HK-2 (cell line): ENCODE results near the gene STARD7.
A peak's percentile ranks its signal among the peaks of the same experiment; 100 is the strongest.
"Not testable (repeated sequence)": the region's sequence is repeated elsewhere in the genome, so short reads cannot be mapped to it uniquely, and the experiment has no call there.

Source experiments
- DNase-seq: peaks from one replicate; pipeline ENCODE4 v3.0.0-alpha.2; 2018; ENCODE audit not compliant: unreplicated experiment

The STARD7 gene

DNA sequence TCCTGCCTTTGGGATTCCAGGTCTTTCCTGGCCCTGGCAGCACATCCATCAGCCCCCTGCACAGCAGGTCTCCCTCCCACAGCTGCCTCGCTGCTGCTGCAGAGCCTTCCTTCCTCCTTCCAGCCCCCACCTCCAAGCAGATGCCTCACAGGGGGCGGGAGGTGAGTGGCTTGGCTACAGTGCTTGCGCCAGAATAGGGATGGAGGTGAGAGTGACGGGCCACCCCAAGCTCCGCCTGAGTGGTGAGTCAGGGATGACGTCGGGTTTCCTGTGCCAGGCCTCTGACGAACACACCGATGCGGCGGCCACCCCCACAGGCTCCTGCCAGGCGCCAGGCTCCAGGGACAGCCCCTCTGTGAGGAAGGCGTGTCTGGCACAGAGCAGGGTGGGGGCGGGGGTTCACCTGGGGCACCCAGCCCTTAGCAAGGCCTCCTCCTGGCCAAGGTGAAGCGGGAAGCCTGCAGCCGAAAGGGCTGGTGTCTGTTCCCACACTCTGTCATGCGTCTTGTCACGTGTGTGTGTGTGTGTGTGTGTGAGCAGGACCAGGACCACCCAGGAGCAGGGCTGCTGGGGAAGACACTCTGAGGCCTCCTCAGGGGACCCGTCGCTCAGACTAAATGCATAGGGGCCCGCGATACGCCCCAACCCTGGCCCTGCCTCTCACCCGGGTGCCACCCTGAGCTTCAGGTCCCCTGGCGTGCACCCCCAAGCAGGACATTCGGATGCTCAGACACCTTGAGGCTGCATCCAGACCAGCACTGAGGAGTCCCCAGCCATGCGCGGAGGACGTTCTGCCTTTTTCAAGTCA lies 60.0 kb downstream of the STARD7 start:
- DNase-seq = peak; percentile 80

DNA sequence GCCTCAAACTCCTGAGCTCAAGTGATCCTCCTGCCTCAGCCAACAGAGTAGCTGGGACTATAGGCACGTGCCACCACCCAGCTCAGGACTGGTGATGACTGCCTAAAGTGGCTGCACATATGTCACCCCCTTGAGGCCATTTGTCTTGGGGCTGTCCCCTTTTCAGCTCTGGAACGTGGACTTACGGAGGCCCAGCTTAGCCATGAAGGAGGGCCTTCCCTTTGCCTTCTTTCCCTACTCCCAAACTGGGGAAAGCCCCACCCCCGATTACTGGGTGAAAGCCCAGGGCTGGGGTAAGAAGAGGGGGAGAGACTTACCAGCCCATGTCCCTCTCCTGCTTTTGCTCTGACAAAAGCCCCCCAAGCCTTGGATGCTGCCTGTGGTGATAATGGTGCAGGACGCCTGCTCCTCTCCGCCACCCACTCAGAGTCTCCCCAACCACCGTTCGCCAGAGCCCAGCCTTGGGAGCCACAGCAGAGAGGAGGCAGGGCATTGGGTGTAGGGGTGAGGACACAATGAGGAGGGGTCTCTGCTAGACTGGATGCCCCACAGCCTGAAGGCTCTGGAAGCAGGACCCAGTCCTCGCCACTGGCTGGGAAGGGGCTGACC lies 60.9 kb downstream of the STARD7 start:
- DNase-seq = no peak

- no peak for DNase-seq
These were observed 61.6 kb downstream of the STARD7 start for GRCh38 chr2:96146881-96147592.

- no peak for DNase-seq
These were observed 62.3 kb downstream of the STARD7 start for GRCh38 chr2:96146153-96146880.

GRCh38 chr2:96145848-96146152 lies 62.8 kb downstream of the STARD7 start:
- DNase-seq = no peak

DNA sequence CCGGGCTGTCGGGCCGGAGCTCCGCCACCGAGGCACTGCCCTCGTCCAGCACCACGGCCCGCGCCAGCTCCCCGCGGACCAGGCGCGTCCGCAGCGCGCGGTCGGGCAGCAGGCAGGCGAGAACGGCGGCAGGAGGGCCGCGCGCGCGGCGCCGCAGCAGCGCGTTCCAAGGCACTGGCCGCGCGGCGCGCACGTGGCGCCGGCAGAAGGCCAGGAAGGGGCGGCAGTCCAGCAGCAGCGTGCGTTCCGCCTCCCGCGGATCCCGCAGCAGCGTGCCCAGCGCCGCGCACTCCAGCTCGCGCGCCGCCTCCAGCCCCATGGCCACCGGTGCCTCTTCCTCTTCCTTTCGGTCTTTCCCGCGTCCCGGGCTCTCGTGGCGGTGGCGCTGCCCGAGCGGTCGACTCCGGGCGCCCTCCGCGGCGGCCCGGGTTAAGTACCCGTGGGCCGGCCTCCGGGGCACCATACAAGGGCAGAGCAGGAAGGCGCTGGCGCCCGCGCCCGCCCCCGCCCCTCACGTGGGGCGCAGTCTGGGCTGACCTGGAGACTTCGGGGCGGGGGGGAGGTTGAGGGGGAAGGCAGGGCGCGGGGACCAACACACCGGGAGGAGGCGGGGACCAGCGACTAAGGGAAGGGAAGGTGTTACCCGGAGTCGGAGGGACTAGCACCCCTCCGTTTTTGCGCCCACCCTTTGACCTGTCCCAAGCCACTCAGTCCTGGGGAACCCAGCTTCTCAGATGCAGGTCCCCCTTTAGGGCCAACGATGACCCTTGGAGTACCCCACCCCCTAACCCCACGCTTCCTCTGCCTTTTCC lies 63.4 kb downstream of the STARD7 start, which contains the start of gene DUSP2:
DUSP2 (minus strand) TSS at position 405 of the 812 bp plus-strand sequence; CDS start at position 319, 86 bp downstream.
- peak; percentile 85 for DNase-seq

DNA sequence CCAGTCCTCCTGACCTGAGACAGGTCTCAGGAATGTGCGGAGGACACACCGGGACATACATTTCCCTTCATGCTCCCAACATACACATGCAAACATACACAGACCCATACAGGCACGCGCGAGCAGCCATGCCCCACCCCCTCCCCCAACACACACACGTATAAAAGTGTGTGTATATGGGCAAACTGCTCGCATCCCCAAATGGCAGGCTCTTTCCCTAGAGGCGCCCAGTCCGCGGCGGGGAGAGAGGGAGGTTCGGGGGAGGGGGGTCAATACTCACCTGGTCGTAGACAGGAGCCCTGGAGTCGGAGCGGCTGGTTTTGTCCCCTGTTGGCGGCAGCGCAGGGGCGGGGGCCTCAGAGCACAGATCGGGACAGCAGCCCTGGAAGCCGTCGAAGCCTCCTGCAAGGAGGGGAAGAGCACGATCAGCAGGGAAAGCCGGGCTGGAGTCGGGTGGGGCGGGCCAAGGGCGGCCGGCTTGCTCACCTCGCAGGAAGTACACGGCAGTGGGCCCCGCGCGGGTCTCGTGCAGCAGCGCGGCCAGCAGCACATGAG lies 64.1 kb downstream of the STARD7 start:
- peak; percentile 60 for DNase-seq

- peak; percentile 21 for DNase-seq
These were observed 64.7 kb downstream of the STARD7 start for GRCh38 chr2:96143848-96144480.

DNA sequence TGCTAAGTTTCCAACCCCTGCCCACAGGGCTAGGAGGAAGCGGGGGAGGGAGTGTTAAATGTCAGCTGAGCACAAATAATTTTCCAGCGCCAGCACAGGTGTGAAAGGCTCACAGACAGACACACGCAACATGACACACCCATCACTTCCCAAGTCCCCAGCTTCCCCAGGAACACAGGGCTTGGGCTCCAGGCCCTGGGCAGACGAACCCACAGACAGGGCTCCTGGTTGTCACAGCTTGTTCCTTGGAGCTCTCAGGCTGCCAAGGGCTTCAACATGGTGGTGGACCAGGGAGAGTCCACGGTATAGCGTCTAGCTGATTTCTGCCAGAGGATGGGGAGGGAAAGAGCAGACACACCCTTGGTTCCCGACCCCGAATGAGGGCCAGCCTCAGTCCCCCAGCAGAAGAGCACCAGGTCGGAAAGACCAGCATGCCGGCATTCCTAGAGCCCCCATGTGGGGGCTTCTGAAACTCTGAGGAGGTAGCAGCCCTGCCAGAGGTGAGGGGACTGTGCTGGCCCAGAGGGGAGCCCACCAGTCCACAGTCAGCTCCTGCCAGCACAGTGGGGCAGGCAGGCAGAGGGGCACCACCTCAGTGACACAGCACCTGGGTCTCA lies 65.3 kb downstream of the STARD7 start:
- DNase-seq = no peak

DNA sequence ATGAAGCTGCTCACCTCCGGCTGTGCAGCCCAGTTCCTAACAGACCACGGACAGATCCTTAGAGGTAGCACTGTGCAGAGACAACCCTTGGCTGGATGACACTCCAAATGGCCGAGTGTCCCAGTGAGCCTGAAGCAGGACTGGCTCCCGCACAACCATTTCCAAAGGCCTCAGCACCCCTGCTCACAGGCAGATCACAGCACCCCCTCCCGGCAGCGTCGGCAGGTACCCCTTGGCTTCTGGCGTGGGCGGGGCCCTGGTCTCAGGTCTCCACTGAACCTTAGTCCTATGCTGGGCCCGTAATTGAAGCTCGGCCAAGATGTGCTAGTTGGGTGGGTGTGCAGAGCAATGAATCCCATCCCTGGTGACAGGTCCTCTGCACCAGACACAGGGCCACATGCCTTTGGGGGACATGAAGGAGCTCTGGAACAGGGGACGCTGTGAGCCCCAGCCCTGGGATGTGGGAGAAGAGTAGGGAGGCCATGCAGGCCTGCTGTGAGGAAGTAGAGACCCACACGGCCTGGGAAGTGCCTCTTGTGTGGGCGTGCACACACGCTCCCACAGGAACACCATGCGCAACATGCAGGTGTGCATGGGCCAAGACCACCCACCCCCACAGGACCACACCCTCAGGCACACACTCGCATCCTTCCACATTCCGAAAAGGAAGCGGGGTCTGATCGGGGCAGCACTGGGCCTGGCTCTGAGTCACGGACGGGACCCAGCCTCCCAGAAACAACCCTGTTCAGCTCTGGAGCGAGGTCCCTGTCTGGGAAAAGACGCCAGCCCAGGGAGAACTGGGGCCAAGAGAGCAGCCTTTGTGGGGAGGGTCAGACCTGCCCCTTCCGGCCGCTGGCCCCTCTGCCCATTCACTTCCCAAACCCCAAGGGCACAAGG lies 66.2 kb downstream of the STARD7 start:
- no peak for DNase-seq

GRCh38 chr2:96141624-96141967 lies 67.0 kb downstream of the STARD7 start:
- not testable (repeated sequence) for DNase-seq

DNA sequence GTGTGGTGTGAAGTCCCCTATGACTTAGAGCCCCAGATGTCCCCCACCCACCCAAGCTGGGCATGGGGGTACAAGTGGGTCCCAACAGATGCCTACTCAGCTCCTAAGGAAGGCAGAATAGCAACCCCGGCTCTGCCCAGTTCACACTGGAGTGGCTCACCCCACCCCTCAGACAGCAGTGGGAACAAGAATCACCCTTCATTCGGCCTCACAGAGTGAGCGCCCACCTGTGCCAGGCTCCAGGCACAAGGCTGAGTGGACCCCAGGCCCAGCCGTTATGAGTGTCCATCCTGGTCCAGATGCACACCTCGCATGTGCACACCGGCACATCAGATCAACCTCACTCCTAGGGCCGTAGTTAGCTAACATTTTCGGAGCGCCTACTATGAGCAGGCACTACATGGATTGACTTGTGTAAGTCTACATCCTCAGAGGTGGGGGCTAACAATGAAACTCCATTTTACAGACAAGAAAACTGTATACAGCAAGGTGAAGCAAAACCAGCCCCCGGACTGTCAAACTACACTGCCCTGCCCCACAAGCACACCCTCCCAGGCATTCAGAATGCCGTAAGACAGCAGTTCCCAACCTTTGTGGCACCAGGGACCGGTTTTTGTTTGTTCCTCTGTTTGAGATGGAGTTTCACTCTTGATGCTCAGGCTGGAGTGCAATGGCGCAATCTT lies 67.5 kb downstream of the STARD7 start:
- DNase-seq = no peak

GRCh38 chr2:96139181-96139758 lies 69.4 kb downstream of the STARD7 start:
- no peak for DNase-seq

DNA sequence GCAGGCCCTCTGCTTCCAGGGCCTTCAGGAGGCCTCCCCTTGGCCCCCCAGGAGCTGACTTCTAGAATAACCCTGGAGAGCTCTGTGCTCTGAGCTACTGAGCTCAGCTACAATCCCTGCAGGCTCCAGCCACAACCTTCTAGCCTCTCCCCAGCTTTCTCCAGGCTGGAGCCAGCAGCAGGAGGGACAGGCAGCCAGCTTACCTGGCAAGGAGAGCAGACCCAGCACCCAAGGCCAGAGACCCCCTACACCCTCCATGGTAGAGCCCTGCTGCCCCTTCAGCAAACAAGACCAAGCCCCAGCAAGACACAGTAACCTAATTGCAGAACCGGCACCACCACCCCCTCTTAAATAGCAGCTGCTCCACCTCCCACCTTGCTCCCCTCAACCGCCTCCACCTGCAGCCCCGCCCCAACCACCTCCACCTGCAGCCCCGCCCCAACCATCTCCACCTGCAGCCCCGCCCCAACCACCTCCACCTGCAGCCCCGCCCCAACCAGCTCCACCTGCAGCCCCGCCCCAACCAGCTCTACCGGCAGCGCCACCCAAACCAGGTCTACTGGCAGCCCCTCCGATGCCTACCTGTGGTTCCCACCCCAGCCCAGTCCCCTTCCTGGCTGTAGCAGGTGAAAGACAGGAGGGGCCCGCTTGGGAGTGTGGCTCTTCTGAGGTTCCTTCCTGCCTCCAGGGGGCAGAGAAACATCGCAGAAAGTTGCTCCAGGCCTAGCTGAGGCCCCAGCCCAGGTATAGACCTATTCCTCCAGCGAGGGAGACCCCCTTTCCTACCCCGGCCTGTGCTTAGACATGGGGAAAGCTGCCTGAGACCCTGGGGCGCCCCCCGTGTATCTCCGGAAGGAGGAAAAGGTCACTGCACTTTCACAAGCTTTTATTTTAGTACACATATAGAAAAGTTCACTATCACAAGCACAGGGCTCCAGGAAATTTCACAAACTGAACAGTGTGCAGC lies 70.2 kb downstream of the STARD7 start, which contains the start of gene ASTL:
ASTL (minus strand) TSS at position 324 of the 967 bp plus-strand sequence; CDS start at position 258, 66 bp downstream.
- peak; percentile 39 for DNase-seq

DNA sequence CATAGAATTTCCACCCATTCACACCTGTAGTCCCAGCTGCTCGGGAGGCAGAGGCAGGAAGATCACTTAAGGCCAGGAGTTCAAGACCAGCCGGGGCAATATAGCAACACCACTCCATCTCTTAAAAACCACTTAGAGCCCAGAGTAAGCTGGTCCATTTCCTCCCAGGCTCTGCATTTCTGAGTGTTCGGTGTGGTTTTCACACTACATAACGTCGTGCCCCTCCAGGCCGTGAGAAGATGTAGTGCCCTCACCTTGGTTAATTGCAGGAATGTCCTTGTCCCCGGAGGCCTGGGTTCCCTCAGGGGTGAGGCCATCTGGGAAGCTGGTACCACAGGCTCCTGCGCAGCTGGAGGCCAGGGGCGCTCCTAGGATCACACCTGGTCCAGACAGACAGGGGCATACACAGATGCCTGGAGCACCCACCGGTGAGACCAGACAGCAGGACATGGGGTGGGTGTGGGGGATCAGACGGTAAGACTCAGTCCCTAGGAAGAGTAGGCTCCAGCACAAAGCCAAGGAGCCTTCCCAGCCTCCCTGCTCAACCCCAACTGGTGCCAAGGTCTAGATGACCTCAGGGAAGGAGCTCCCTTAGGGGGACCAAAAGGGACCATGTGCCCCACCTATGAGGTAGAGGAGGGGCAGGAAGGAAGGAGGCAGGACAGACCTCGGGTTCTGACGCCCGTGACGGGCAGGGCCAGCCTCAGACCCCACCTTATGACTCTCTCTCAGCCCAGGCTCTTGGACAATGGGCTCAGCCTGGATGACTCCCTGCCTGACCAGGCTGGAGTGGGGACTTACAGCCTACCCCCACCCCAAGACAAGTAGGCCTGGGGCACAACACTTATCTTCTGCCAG lies 71.1 kb downstream of the STARD7 start:
- no peak for DNase-seq
